A549 (cell line): Measurements from ENCODE around the gene PCBP3.

Experiments
- CTCF ChIP-seq: fragments of >200 bp; sonication (Bioruptor Twin); formaldehyde crosslinking; IDR thresholded peaks from 3 replicates; pipeline ENCODE4 v1.5.1; 2016
- EHF ChIP-seq: fragments of 250-450 bp; sonication (Bioruptor Pico); IDR thresholded peaks from 2 replicates; pipeline ENCODE4 v1.5.0; 2020; ENCODE audit warnings: mild to moderate bottlenecking
- MYC ChIP-seq: IDR thresholded peaks from 2 replicates; pipeline ENCODE4 v1.6.1; 2012; ENCODE audit warnings: mild to moderate bottlenecking, inconsistent platforms, low read length, improper control_type of control experiment, borderline replicate concordance
- NFE2L2 ChIP-seq: fragments of 150-350 bp; conservative IDR thresholded peaks from 2 replicates; pipeline ENCODE4 v1.6.1; 2014; ENCODE audit warnings: low read length
- POLR2A ChIP-seq: IDR thresholded peaks from 2 replicates; pipeline ENCODE4 v1.6.1; 2012; ENCODE audit warnings: mild to moderate bottlenecking, low read length
- RAD21 ChIP-seq, 2 experiments: fragments of >200 bp in 1 of 2; sonication (Bioruptor Twin) in 1 of 2; formaldehyde crosslinking in 1 of 2; IDR thresholded peaks in 1 of 2; conservative IDR thresholded peaks in 1 of 2; 2 replicates in 1 of 2; 3 replicates in 1 of 2; pipeline ENCODE4 v1.6.1; 2012 to 2018; ENCODE audit warnings: inconsistent platforms in 1 of 2
- SREBF2 ChIP-seq: fragments of 450-650 bp; IDR thresholded peaks from 2 replicates; pipeline ENCODE4 v1.6.1; 2014; ENCODE audit warnings: mild to moderate bottlenecking, moderate library complexity
- TF ChIP-seq, protein P1 (sequence below): fragments of 450-650 bp; IDR thresholded peaks from 2 replicates; pipeline ENCODE4 v1.6.1; 2014; ENCODE audit warnings: antibody characterized with exemption

- TF ChIP-seq POLR2A, result no peak
- TF ChIP-seq CTCF, result no peak
- TF ChIP-seq RAD21 (conservative IDR thresholded peaks at IDR 0.05 in 1 of 2, IDR thresholded peaks at IDR 0.05 in 1 of 2), result no peak
- TF ChIP-seq NFE2L2, result no peak
- no peak for TF ChIP-seq SREBF2
- no peak for TF ChIP-seq MYC
- TF ChIP-seq, protein P1, sequence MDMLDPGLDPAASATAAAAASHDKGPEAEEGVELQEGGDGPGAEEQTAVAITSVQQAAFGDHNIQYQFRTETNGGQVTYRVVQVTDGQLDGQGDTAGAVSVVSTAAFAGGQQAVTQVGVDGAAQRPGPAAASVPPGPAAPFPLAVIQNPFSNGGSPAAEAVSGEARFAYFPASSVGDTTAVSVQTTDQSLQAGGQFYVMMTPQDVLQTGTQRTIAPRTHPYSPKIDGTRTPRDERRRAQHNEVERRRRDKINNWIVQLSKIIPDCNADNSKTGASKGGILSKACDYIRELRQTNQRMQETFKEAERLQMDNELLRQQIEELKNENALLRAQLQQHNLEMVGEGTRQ, result no peak
- no peak for TF ChIP-seq EHF
Measured at GRCh38 chr21:45595574-45596295, 47.8 kb upstream of the PCBP3 start.
